HL-60 (cell line): ENCODE results near the gene RIN2.

Experiments
- DNase-seq, 2 experiments: peaks; one replicate each; pipeline ENCODE4 v3.0.0-alpha.2; 2010 to 2020; ENCODE audit warnings: low read depth in 1 of 2, low spot score in 1 of 2
- H3K27ac ChIP-seq: fragments of 250-450 bp; sonication (Bioruptor Pico); replicated peaks from 2 replicates; pipeline ENCODE4 v1.5.1; 2020; ENCODE audit warnings: mild to moderate bottlenecking, moderate library complexity
- H3K27me3 ChIP-seq: fragments of 250-450 bp; sonication (Bioruptor Pico); 2 replicates; pipeline ENCODE4 v1.5.1; 2021; ENCODE audit warnings: mild to moderate bottlenecking, moderate library complexity; ENCODE audit not compliant: insufficient read depth, poor library complexity, severe bottlenecking
- H3K4me3 ChIP-seq: replicated peaks from 2 replicates; pipeline ENCODE4 v1.5.1; 2011; ENCODE audit warnings: mild to moderate bottlenecking, control low read depth, low read length; ENCODE audit not compliant: insufficient read depth
- GABPA ChIP-seq: IDR thresholded peaks from 2 replicates; pipeline ENCODE4 v1.6.1; 2012; ENCODE audit warnings: low read depth
- POLR2AphosphoS5 ChIP-seq: IDR thresholded peaks from 2 replicates; pipeline ENCODE4 v1.6.1; 2012; ENCODE audit warnings: low read depth
- SPI1 ChIP-seq: IDR thresholded peaks from 2 replicates; pipeline ENCODE4 v1.6.1; 2012; ENCODE audit warnings: low read depth, mild to moderate bottlenecking, borderline replicate concordance
- TF ChIP-seq, protein P1 (sequence below): IDR thresholded peaks from one replicate; pipeline ENCODE4 v1.5.1; 2011; ENCODE audit warnings: low read length, control low read depth, inconsistent platforms; ENCODE audit not compliant: insufficient read depth
- TF ChIP-seq, protein P2 (sequence below): IDR thresholded peaks from 2 replicates; pipeline ENCODE4 v1.6.1; 2012; ENCODE audit warnings: low read depth; ENCODE audit not compliant: insufficient replicate concordance

RIN2 gene

DNA sequence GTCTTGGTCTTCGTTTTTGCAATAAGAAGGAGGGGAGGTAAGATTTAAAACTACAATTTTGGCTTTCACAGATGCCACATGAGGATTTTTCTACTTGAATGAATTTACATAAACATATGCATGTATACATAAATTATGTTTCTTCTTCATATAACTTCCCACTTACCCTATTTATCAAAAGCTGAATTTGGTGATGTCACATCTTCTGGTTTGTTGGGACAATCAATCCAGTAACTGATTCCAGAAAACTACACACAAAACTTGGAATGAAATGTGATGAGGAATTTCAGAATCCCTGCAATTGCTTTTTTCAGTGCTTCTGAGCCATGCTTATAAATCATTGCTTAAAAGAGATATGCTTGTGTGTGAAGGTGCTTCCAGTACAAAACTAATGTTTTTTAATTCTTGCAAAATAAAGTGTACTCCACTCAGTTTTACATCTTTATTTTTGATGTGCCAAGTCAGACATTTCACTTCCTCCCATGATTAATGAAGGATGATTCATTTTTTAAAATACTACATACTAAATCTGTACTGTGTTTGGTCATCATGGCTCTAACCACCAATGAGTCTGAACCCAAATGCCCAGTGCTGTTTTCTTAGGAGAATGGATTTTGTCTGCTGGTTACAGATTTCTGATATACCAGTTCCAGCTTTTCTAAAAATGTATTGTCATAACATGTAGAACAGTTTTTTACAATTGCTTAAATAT is 32.1 kb upstream of the RIN2 start:
- no peak for TF ChIP-seq POLR2AphosphoS5
- TF ChIP-seq, protein P1, sequence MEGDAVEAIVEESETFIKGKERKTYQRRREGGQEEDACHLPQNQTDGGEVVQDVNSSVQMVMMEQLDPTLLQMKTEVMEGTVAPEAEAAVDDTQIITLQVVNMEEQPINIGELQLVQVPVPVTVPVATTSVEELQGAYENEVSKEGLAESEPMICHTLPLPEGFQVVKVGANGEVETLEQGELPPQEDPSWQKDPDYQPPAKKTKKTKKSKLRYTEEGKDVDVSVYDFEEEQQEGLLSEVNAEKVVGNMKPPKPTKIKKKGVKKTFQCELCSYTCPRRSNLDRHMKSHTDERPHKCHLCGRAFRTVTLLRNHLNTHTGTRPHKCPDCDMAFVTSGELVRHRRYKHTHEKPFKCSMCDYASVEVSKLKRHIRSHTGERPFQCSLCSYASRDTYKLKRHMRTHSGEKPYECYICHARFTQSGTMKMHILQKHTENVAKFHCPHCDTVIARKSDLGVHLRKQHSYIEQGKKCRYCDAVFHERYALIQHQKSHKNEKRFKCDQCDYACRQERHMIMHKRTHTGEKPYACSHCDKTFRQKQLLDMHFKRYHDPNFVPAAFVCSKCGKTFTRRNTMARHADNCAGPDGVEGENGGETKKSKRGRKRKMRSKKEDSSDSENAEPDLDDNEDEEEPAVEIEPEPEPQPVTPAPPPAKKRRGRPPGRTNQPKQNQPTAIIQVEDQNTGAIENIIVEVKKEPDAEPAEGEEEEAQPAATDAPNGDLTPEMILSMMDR = no peak
- TF ChIP-seq SPI1 = no peak
- no peak for TF ChIP-seq GABPA
- TF ChIP-seq, protein P2, sequence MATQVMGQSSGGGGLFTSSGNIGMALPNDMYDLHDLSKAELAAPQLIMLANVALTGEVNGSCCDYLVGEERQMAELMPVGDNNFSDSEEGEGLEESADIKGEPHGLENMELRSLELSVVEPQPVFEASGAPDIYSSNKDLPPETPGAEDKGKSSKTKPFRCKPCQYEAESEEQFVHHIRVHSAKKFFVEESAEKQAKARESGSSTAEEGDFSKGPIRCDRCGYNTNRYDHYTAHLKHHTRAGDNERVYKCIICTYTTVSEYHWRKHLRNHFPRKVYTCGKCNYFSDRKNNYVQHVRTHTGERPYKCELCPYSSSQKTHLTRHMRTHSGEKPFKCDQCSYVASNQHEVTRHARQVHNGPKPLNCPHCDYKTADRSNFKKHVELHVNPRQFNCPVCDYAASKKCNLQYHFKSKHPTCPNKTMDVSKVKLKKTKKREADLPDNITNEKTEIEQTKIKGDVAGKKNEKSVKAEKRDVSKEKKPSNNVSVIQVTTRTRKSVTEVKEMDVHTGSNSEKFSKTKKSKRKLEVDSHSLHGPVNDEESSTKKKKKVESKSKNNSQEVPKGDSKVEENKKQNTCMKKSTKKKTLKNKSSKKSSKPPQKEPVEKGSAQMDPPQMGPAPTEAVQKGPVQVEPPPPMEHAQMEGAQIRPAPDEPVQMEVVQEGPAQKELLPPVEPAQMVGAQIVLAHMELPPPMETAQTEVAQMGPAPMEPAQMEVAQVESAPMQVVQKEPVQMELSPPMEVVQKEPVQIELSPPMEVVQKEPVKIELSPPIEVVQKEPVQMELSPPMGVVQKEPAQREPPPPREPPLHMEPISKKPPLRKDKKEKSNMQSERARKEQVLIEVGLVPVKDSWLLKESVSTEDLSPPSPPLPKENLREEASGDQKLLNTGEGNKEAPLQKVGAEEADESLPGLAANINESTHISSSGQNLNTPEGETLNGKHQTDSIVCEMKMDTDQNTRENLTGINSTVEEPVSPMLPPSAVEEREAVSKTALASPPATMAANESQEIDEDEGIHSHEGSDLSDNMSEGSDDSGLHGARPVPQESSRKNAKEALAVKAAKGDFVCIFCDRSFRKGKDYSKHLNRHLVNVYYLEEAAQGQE = no peak
- Histone ChIP-seq H3K27ac (no peak overlapping the region), H3K27me3 (no peaks in the 10 kb centered on the region), H3K4me3 (no peak overlapping the region)
- no peak for DNase-seq

DNA sequence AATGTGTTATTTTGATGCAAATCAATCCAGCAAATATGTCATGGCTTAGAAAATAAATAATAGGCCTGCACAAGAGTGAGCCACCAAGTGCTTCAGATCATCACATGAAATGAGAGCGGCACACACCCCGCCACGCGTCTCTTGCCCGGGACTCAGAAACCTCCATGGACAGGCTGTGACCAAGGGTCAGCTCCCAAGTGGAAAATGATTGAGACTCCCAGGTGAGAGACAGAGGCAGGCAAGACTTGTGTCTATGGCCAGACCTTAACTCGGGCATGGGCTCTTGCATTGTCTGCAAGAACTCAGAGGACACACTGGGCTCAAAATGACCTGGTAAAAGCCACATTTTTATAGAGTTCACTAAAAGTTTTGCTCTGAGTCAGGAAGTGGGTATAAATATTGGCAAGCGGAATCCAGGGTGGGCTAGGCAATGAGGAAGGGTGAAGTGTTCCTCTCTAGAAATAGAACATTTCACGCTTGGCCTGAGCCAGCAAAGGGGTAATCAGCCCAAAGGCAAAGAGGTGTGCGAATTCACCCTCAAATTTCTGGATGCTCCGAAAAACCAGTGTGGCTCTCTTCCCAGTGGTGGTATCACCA is 30.7 kb upstream of the RIN2 start:
- DNase-seq = no peak
- H3K4me3 ChIP-seq = no peak overlapping the region

DNA sequence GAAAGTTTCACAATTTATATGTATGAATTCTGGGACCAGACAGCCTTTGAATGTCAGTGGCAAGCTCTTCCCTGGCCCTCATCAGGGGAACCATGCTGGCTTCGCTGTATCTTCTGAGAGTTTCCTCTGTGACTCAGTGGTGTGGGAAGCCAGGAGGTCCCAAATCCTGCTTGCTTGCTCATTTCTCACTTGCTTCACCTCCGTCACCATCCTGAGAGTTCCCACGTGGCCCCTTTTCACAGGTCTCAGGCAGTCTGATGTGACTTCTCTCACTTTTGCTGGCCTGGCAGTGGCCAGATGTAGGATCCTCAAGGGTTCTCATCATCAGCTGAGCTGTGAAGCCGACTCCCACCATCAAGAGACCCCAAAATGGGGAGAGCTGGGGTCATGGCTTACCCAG is 28.4 kb upstream of the RIN2 start:
- DNase-seq = no peak
- no peaks in the 10 kb centered on the region for H3K27me3 ChIP-seq
- H3K27ac ChIP-seq = no peak overlapping the region
- TF ChIP-seq, protein P2 = no peak
- TF ChIP-seq POLR2AphosphoS5 (no peak), SPI1 (no peak), GABPA (no peak)
- TF ChIP-seq, protein P1 = no peak
- no peak overlapping the region for H3K4me3 ChIP-seq

More for the DNA sequence above, 30.7 kb upstream of the RIN2 start:
- H3K27me3 ChIP-seq = no peaks in the 10 kb centered on the region
- H3K27ac ChIP-seq = no peak overlapping the region
- TF ChIP-seq SPI1 (no peak), POLR2AphosphoS5 (no peak), GABPA (no peak)
- TF ChIP-seq, protein P1 = no peak
- TF ChIP-seq, protein P2 = no peak
